Ectodermal cell (in vitro differentiated cells): ENCODE results near the gene RACK1.
"Not testable (repeated sequence)": the region's sequence is repeated elsewhere in the genome, so short reads cannot be mapped to it uniquely, and the experiment has no call there.

Experiments used
- H3K27ac ChIP-seq: 2 replicates; pipeline ENCODE4 v1.7.0; 2013; ENCODE audit warnings: mild to moderate bottlenecking, low read depth, low read length; ENCODE audit not compliant: insufficient read depth, poor library complexity, severe bottlenecking
- H3K27me3 ChIP-seq: 2 replicates; pipeline ENCODE4 v1.7.0; 2013; ENCODE audit warnings: mild to moderate bottlenecking, low read length; ENCODE audit not compliant: insufficient read depth, control insufficient read depth, poor library complexity, severe bottlenecking
- H3K36me3 ChIP-seq: one replicate; pipeline ENCODE4 v1.7.0; 2013; ENCODE audit warnings: low read length; ENCODE audit not compliant: control insufficient read depth, insufficient read depth
- H3K4me1 ChIP-seq: one replicate; pipeline ENCODE4 v1.7.0; 2013; ENCODE audit warnings: low read length; ENCODE audit not compliant: control insufficient read depth, insufficient read depth
- H3K4me3 ChIP-seq: 2 replicates; pipeline ENCODE4 v1.7.0; 2013; ENCODE audit warnings: low read depth, low read length, control low read depth; ENCODE audit not compliant: insufficient read depth
- H3K9me3 ChIP-seq: 2 replicates; pipeline ENCODE4 v1.7.0; 2013; ENCODE audit warnings: mild to moderate bottlenecking, low read length, moderate library complexity; ENCODE audit not compliant: control insufficient read depth
- WGBS, 2 experiments: methylation state at CpG; one replicate each; pipeline ENCODE4 v1.1.7; 2013; ENCODE audit warnings: missing lambda C conversion rate in 2 of 2; 5-methylcytosine and 5-hydroxymethylcytosine counted together

RACK1 gene

GRCh38 chr5:181280251-181280762, 36.6 kb upstream of the RACK1 start:
- Histone ChIP-seq H3K36me3 (peaks cover under 1% of the 10 kb centered on the region), H3K27ac (no peak overlapping the region), H3K4me1 (no peaks in the 10 kb centered on the region), H3K27me3 (no peaks in the 10 kb centered on the region), H3K4me3 (peak overlapping the region; percentile 73), H3K9me3 (no peaks in the 10 kb centered on the region)
- WGBS, 2 experiments: 4 to 6% methylated on average over 7 of the region's 7 CpGs

GRCh38 chr5:181273433-181273744, 29.7 kb upstream of the RACK1 start:
- H3K36me3 ChIP-seq, H3K9me3 ChIP-seq, H3K4me1 ChIP-seq, H3K27me3 ChIP-seq, H3K4me3 ChIP-seq, H3K27ac ChIP-seq: not testable (repeated sequence)
- WGBS, 2 experiments: 31 to 40% methylated on average over 26 to 28 of the region's 28 CpGs

- 84 to 100% methylated on average over 2 to 3 of the region's 3 CpGs for WGBS, 2 experiments
- Histone ChIP-seq H3K4me3 (no peak overlapping the region), H3K4me1 (peaks cover 5% of the 10 kb centered on the region), H3K36me3 (no peaks in the 10 kb centered on the region), H3K9me3 (no peaks in the 10 kb centered on the region), H3K27ac (no peak overlapping the region), H3K27me3 (no peaks in the 10 kb centered on the region)
These were observed 27.4 kb upstream of the RACK1 start for GRCh38 chr5:181271081-181271480.

- peaks cover 17% of the 10 kb centered on the region for H3K4me1 ChIP-seq
- H3K27ac ChIP-seq, H3K27me3 ChIP-seq, H3K36me3 ChIP-seq, H3K4me3 ChIP-seq, H3K9me3 ChIP-seq: not testable (repeated sequence)
- 88 to 89% methylated on average over 11 to 12 of the region's 12 CpGs for WGBS, 2 experiments
These were observed 24.2 kb upstream of the RACK1 start for GRCh38 chr5:181267907-181268306.

GRCh38 chr5:181267291-181267904, 23.7 kb upstream of the RACK1 start:
- 53 to 54% methylated on average over 8 of the region's 8 CpGs for WGBS, 2 experiments

GRCh38 chr5:181265092-181265671, 21.5 kb upstream of the RACK1 start:
- Histone ChIP-seq H3K27me3 (no peaks in the 10 kb centered on the region), H3K4me3 (no peak overlapping the region), H3K27ac (no peak overlapping the region), H3K9me3 (no peaks in the 10 kb centered on the region), H3K36me3 (no peaks in the 10 kb centered on the region), H3K4me1 (peaks cover 17% of the 10 kb centered on the region)
- WGBS, 2 experiments: 71 to 72% methylated on average over 18 of the region's 18 CpGs

More at GRCh38 chr5:181267291-181267904, 23.7 kb upstream of the RACK1 start:
- not testable (repeated sequence) for H3K27ac ChIP-seq, H3K27me3 ChIP-seq, H3K9me3 ChIP-seq, H3K4me3 ChIP-seq, H3K36me3 ChIP-seq
- peaks cover 17% of the 10 kb centered on the region for H3K4me1 ChIP-seq

DNA sequence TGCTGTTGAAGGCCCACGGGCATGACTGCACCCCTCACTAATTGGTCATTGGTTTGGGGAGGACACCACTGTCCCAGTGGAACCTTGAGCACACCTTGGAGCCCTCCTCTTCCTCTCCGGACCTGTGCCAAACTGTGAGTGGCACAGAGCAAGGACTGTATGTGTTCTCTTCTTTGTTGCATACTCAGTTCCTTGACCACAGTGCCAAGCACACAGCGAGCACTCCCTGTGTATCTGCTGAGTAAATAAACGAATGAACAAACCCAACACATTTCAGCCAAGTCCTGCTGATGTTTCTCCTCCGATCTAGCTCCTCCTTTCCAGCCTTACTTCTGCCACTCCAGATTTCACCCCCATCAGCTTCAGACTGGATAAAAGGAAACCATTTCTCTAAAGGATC, 19.9 kb upstream of the RACK1 start:
- H3K27me3 ChIP-seq: no peaks in the 10 kb centered on the region
- peaks cover 25% of the 10 kb centered on the region for H3K4me1 ChIP-seq
- H3K27ac ChIP-seq: no peak overlapping the region
- H3K4me3 ChIP-seq: no peak overlapping the region
- 94 to 97% methylated on average over 5 of the region's 5 CpGs for WGBS, 2 experiments
- H3K9me3 ChIP-seq: no peaks in the 10 kb centered on the region
- H3K36me3 ChIP-seq: no peaks in the 10 kb centered on the region

DNA sequence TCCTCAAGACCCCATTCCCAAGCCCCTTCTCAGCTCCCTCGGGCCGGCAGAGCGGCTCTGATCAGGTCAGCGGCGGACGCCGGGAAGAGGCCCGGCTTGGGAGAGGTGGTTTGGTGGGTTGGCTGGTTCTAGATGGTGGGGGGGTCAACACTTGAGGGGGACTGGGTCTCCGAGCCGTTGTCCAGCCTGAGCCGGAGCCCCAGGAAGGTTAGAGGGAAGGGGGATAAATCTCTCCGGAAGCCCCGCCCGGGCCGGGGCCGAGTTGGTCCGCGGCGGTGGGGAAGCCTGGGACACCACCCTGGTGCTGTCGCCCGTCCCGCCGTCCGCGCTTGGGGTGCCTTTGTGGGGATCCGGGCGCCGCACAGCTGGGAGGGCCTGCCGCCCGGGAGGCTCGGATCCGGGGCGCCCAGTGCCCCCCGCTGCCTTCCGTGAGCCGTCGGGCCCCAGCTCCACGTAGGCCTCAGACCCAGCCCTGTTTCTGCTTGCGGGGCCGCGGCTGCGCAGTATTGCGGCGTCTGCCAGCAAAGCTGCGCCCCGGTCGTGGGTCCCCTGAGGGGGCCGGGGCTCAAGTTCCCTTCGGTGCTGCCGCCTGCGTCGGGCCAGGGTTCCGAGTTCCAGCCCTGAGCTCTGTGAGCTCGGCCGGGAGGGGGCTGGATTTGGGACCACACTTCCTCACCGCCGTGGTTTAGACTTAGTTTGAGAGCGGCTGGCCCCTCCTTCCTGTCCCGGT, 17.8 kb upstream of the RACK1 start:
- Histone ChIP-seq H3K27ac (peak overlapping the region; percentile 81), H3K9me3 (no peaks in the 10 kb centered on the region), H3K4me1 (peaks cover 21% of the 10 kb centered on the region), H3K27me3 (no peaks in the 10 kb centered on the region), H3K4me3 (peak overlapping the region; percentile 93), H3K36me3 (peaks cover 4% of the 10 kb centered on the region)
- WGBS, 2 experiments: 0% methylated on average over 59 of the region's 59 CpGs

DNA sequence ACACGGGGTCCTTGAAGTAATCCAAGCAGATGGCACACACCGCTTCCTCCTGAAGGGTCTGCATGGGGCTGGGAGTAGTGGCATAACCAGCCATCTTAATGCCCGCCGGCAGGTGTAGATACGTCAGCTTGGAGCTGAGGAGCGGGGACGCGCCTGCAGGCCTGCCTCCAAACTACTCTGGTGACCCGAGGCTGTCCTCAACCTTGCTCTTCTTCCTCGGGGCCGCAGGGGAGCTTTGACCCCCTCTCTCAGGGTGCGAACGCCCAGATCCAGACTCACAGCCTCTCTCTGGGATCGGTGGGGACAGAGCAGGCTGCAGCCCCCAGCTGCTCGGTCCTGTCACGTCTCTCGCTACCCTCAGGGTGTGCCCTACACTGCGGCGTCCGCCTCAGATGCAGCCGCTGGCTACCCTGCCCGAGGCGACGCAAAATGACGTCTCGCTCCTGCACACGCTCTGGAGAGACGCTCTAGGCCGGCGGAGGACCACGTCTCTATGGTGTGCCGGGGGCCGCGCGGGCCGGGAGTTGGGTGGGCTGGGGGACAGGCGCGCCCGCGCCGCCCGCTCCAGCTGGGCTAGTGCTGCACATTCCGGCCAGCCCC, 17.1 kb upstream of the RACK1 start, which contains the start of gene TRIM52:
Gene TRIM52, minus strand, starts transcription at position 424 of the 600 bp plus-strand sequence. Its CDS starts 330 bp downstream, at position 94.
- Histone ChIP-seq H3K27ac (peak within 1 kb of the TSS; percentile 81), H3K4me3 (peak within 1 kb of the TSS; percentile 93), H3K4me1 (peaks cover 19% of the 10 kb centered on the region), H3K36me3 (peaks cover 6% of the 10 kb centered on the region), H3K27me3 (no peaks in the 10 kb centered on the region), H3K9me3 (no peaks in the 10 kb centered on the region)
- 0% methylated on average over 43 of the region's 43 CpGs for WGBS, 2 experiments
